ENCODE data around the gene PTPRE.

PTPRE gene

GRCh38 chr10:127940866-127941640, 34.1 kb downstream of the PTPRE start:
- Histone ChIP-seq H3K36me3 (ENCODE audit: control insufficient read depth, insufficient read depth, low read length) (no peaks in the 10 kb centered on the region), H3K9ac (ENCODE audit: low read length) (no peak overlapping the region), H3K4me3 (ENCODE audit: low read length) (no peak overlapping the region), H3K4me1 (ENCODE audit: control insufficient read depth, insufficient read depth, low read length) (no peaks in the 10 kb centered on the region), H3K27me3 (ENCODE audit: control insufficient read depth, insufficient read depth, low read length) (no peaks in the 10 kb centered on the region), H3K27ac (ENCODE audit: low read depth, low read length) (no peak overlapping the region)

- Histone ChIP-seq H3K27me3 (ENCODE audit: control insufficient read depth, insufficient read depth, low read length) (no peaks in the 10 kb centered on the region), H3K4me3 (ENCODE audit: low read length) (no peak overlapping the region), H3K36me3 (ENCODE audit: control insufficient read depth, insufficient read depth, low read length) (no peaks in the 10 kb centered on the region), H3K27ac (ENCODE audit: low read depth, low read length) (no peak overlapping the region), H3K9ac (ENCODE audit: low read length) (no peak overlapping the region), H3K4me1 (ENCODE audit: control insufficient read depth, insufficient read depth, low read length) (no peaks in the 10 kb centered on the region)
Measured at GRCh38 chr10:127942811-127943210, 35.9 kb downstream of the PTPRE start.

GRCh38 chr10:127943336-127943910, 36.5 kb downstream of the PTPRE start:
- H3K4me1 ChIP-seq (ENCODE audit: control insufficient read depth, insufficient read depth, low read length), result no peaks in the 10 kb centered on the region
- no peak overlapping the region for H3K9ac ChIP-seq (ENCODE audit: low read length)
- no peaks in the 10 kb centered on the region for H3K27me3 ChIP-seq (ENCODE audit: control insufficient read depth, insufficient read depth, low read length)
- H3K36me3 ChIP-seq (ENCODE audit: control insufficient read depth, insufficient read depth, low read length), result no peaks in the 10 kb centered on the region
- H3K27ac ChIP-seq (ENCODE audit: low read depth, low read length), result no peak overlapping the region
- H3K4me3 ChIP-seq (ENCODE audit: low read length), result no peak overlapping the region

- H3K4me1 ChIP-seq (ENCODE audit: control insufficient read depth, insufficient read depth, low read length), result no peaks in the 10 kb centered on the region
- no peak overlapping the region for H3K4me3 ChIP-seq (ENCODE audit: low read length)
- H3K9ac ChIP-seq (ENCODE audit: low read length), result no peak overlapping the region
- no peaks in the 10 kb centered on the region for H3K36me3 ChIP-seq (ENCODE audit: control insufficient read depth, insufficient read depth, low read length)
- H3K27ac ChIP-seq (ENCODE audit: low read depth, low read length), result no peak overlapping the region
- no peaks in the 10 kb centered on the region for H3K27me3 ChIP-seq (ENCODE audit: control insufficient read depth, insufficient read depth, low read length)
Measured at GRCh38 chr10:127944256-127944655, 37.4 kb downstream of the PTPRE start.

- Histone ChIP-seq H3K27me3 (ENCODE audit: control insufficient read depth, insufficient read depth, low read length) (no peaks in the 10 kb centered on the region), H3K4me1 (ENCODE audit: control insufficient read depth, insufficient read depth, low read length) (no peaks in the 10 kb centered on the region), H3K9ac (ENCODE audit: low read length) (no peak overlapping the region), H3K27ac (ENCODE audit: low read depth, low read length) (no peak overlapping the region), H3K4me3 (ENCODE audit: low read length) (no peak overlapping the region), H3K36me3 (ENCODE audit: control insufficient read depth, insufficient read depth, low read length) (no peaks in the 10 kb centered on the region)
Measured at GRCh38 chr10:127945341-127945758, 38.4 kb downstream of the PTPRE start.

GRCh38 chr10:127945948-127946711, 39.2 kb downstream of the PTPRE start:
- Histone ChIP-seq H3K36me3 (ENCODE audit: control insufficient read depth, insufficient read depth, low read length) (no peaks in the 10 kb centered on the region), H3K27me3 (ENCODE audit: control insufficient read depth, insufficient read depth, low read length) (no peaks in the 10 kb centered on the region), H3K4me3 (ENCODE audit: low read length) (no peak overlapping the region), H3K27ac (ENCODE audit: low read depth, low read length) (no peak overlapping the region), H3K9ac (ENCODE audit: low read length) (no peak overlapping the region), H3K4me1 (ENCODE audit: control insufficient read depth, insufficient read depth, low read length) (no peaks in the 10 kb centered on the region)

GRCh38 chr10:127947211-127947610, 40.3 kb downstream of the PTPRE start:
- no peaks in the 10 kb centered on the region for H3K4me1 ChIP-seq (ENCODE audit: control insufficient read depth, insufficient read depth, low read length)
- no peak overlapping the region for H3K4me3 ChIP-seq (ENCODE audit: low read length)
- no peak overlapping the region for H3K27ac ChIP-seq (ENCODE audit: low read depth, low read length)

GRCh38 chr10:127948791-127949190, 41.9 kb downstream of the PTPRE start:
- Histone ChIP-seq H3K9ac (ENCODE audit: low read length) (no peak overlapping the region), H3K36me3 (ENCODE audit: control insufficient read depth, insufficient read depth, low read length) (no peaks in the 10 kb centered on the region), H3K27me3 (ENCODE audit: control insufficient read depth, insufficient read depth, low read length) (no peaks in the 10 kb centered on the region), H3K4me1 (ENCODE audit: control insufficient read depth, insufficient read depth, low read length) (no peaks in the 10 kb centered on the region), H3K27ac (ENCODE audit: low read depth, low read length) (no peak overlapping the region), H3K4me3 (ENCODE audit: low read length) (no peak overlapping the region)

More at GRCh38 chr10:127947211-127947610, 40.3 kb downstream of the PTPRE start:
- no peaks in the 10 kb centered on the region for H3K27me3 ChIP-seq (ENCODE audit: control insufficient read depth, insufficient read depth, low read length)
- H3K36me3 ChIP-seq (ENCODE audit: control insufficient read depth, insufficient read depth, low read length), result no peaks in the 10 kb centered on the region
- H3K9ac ChIP-seq (ENCODE audit: low read length), result no peak overlapping the region

- H3K36me3 ChIP-seq (ENCODE audit: control insufficient read depth, insufficient read depth, low read length), result no peaks in the 10 kb centered on the region
- H3K4me1 ChIP-seq (ENCODE audit: control insufficient read depth, insufficient read depth, low read length), result no peaks in the 10 kb centered on the region
- H3K27ac ChIP-seq (ENCODE audit: low read depth, low read length), result no peak overlapping the region
- H3K4me3 ChIP-seq (ENCODE audit: low read length), result no peak overlapping the region
- no peaks in the 10 kb centered on the region for H3K27me3 ChIP-seq (ENCODE audit: control insufficient read depth, insufficient read depth, low read length)
- no peak overlapping the region for H3K9ac ChIP-seq (ENCODE audit: low read length)
Measured at GRCh38 chr10:127949831-127950230, 42.9 kb downstream of the PTPRE start.

- no peaks in the 10 kb centered on the region for H3K27me3 ChIP-seq (ENCODE audit: control insufficient read depth, insufficient read depth, low read length)
- H3K36me3 ChIP-seq (ENCODE audit: control insufficient read depth, insufficient read depth, low read length), result no peaks in the 10 kb centered on the region
- no peaks in the 10 kb centered on the region for H3K4me1 ChIP-seq (ENCODE audit: control insufficient read depth, insufficient read depth, low read length)
- H3K4me3 ChIP-seq (ENCODE audit: low read length), result no peak overlapping the region
- H3K9ac ChIP-seq (ENCODE audit: low read length), result no peak overlapping the region
- no peak overlapping the region for H3K27ac ChIP-seq (ENCODE audit: low read depth, low read length)
Measured at GRCh38 chr10:127951861-127952574, 45.1 kb downstream of the PTPRE start.

- Histone ChIP-seq H3K27me3 (ENCODE audit: control insufficient read depth, insufficient read depth, low read length) (no peaks in the 10 kb centered on the region), H3K4me1 (ENCODE audit: control insufficient read depth, insufficient read depth, low read length) (no peaks in the 10 kb centered on the region), H3K4me3 (ENCODE audit: low read length) (no peak overlapping the region), H3K27ac (ENCODE audit: low read depth, low read length) (no peak overlapping the region), H3K36me3 (ENCODE audit: control insufficient read depth, insufficient read depth, low read length) (no peaks in the 10 kb centered on the region), H3K9ac (ENCODE audit: low read length) (no peak overlapping the region)
Measured at GRCh38 chr10:127952575-127952869, 45.6 kb downstream of the PTPRE start.

GRCh38 chr10:127952918-127953317, 46.0 kb downstream of the PTPRE start:
- Histone ChIP-seq H3K4me3 (ENCODE audit: low read length) (no peak overlapping the region), H3K27ac (ENCODE audit: low read depth, low read length) (no peak overlapping the region), H3K9ac (ENCODE audit: low read length) (no peak overlapping the region), H3K27me3 (ENCODE audit: control insufficient read depth, insufficient read depth, low read length) (no peaks in the 10 kb centered on the region), H3K4me1 (ENCODE audit: control insufficient read depth, insufficient read depth, low read length) (no peaks in the 10 kb centered on the region), H3K36me3 (ENCODE audit: control insufficient read depth, insufficient read depth, low read length) (no peaks in the 10 kb centered on the region)
